SH-SY5Y (cell line): Measurements from ENCODE around the gene CXXC5.

Experiments
- GATA2 ChIP-seq: IDR thresholded peaks from 2 replicates; pipeline ENCODE4 v1.6.1; 2011; ENCODE audit warnings: mild to moderate bottlenecking, low read depth, low read length
- GATA3 ChIP-seq: IDR thresholded peaks from 2 replicates; pipeline ENCODE4 v1.6.1; 2011; ENCODE audit warnings: low read depth, mild to moderate bottlenecking, low read length, moderate library complexity

DNA sequence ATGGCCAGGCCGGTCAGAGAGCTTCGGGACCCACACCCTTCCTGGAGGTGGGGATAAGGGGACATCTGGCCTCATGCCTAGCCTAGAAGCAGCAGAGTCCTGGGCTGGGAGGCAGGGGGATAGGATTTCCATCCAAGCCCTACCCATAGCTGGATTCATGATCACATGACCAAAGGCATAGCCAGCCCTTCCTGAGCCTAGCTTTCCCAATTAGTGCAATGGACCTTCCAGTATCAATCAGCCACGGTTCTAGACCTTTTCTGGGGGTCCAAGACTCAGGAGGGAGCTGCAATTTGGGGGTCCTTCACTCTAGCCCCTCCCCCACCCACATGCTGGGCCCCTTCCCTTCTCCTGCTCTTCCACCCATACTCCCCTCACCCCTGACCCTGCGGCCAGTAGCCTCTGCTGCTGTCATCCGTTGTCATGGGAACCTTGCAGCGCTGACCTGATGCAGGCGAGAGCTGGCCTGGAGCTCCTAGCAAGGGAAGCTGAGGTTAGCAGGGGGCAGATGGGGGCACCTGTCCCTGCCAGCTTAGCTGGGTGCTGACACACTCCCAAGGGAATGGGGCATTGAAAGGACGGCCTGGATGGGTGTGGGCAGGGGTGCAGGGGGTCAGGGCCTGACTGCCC is 44.6 kb downstream of the CXXC5 start:
- TF ChIP-seq GATA3 (no peak), GATA2 (no peak)
